ENCODE results near the gene SLC29A3.

DNA sequence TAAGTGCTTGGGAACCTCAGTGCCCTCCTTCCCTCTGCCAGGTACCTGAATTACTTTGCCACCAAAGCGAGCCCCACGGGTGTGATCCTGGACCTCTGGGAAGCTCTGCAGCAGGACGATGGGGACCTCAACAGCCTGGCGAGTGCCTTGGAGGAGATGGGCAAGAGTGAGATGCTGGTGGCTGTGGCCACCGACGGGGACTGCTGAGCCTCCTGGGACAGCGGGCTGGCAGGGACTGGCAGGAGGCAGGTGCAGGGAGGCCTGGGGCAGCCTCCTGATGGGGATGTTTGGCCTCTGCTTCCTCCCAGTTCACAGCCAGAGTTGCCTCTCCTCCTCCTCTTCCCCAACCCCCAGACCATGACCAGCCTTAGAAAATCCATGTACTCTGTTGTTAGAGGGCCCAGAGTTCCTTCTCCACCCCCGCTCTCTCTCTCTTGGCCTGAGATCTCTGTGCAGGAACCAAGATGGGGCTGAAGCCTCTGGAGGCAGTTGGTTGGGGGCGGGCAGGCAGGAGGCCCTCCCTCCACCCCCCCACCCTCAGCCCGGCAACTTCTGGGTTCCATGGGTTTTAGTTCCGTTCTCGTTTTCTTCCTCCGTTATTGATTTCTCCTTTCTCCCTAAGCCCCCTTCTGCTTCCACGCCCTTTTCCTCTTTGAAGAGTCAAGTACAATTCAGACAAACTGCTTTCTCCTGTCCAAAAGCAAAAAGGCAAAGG lies 19.8 kb upstream of the SLC29A3 start:
- TF ChIP-seq ZNF274 (IDR thresholded peaks at IDR 0.05; ENCODE audit: low read depth, low read length) = no peak
- TF ChIP-seq YY1 (IDR thresholded peaks at IDR 0.05; ENCODE audit: insufficient read depth, insufficient read length) = no peak
- TF ChIP-seq SUZ12 (IDR thresholded peaks at IDR 0.05; ENCODE audit: extremely low read depth, insufficient read depth, insufficient read length) = no peak
